Prostate gland (tissue), 2 donors: ENCODE measurements around the gene SEMA5A.

Experiments used
- POLR2A ChIP-seq: fragments of 450-650 bp; IDR thresholded peaks from one replicate; pipeline ENCODE4 v1.6.1; 2016; ENCODE audit warnings: antibody characterized with exemption, mild to moderate bottlenecking
- POLR2AphosphoS5 ChIP-seq: sonication (generic); formaldehyde crosslinking; IDR thresholded peaks from one replicate; pipeline ENCODE4 v1.6.1; 2017; ENCODE audit warnings: antibody characterized with exemption
- TF ChIP-seq, protein P1 (sequence below), 4 experiments: fragments of 200-600 bp in 2 of 4; fragments of 450-650 bp in 2 of 4; sonication (generic) in 2 of 4; IDR thresholded peaks; 1 replicate in 3 of 4; 2 replicates in 1 of 4; pipeline ENCODE4 v1.5.1; 2016 to 2019; ENCODE audit warnings: antibody characterized with exemption in 4 of 4, mild to moderate bottlenecking in 2 of 4, moderate library complexity in 2 of 4

DNA sequence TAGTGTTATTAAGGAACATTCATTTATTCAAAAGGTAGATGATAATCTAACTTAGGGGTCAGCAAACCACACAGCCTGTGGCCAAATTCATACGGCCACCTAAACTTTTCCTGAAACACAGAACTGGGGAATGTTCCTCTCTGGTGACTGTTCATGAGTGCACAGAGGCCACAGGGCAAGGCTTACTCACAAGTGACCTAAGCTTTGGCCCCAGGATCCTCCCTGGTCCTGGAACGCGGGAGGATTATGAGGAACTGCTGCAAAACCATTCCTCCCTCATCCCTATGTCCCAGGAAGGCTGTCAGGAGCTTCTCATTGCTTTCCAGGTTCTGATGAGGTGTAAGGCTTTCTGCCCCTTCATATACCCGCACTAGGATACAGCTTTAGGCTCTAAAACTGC, 397.6 kb downstream of the SEMA5A start:
- no peak for TF ChIP-seq POLR2A
- TF ChIP-seq, protein P1, sequence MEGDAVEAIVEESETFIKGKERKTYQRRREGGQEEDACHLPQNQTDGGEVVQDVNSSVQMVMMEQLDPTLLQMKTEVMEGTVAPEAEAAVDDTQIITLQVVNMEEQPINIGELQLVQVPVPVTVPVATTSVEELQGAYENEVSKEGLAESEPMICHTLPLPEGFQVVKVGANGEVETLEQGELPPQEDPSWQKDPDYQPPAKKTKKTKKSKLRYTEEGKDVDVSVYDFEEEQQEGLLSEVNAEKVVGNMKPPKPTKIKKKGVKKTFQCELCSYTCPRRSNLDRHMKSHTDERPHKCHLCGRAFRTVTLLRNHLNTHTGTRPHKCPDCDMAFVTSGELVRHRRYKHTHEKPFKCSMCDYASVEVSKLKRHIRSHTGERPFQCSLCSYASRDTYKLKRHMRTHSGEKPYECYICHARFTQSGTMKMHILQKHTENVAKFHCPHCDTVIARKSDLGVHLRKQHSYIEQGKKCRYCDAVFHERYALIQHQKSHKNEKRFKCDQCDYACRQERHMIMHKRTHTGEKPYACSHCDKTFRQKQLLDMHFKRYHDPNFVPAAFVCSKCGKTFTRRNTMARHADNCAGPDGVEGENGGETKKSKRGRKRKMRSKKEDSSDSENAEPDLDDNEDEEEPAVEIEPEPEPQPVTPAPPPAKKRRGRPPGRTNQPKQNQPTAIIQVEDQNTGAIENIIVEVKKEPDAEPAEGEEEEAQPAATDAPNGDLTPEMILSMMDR (IDR thresholded peaks at IDR 0.05), result no peak
- TF ChIP-seq POLR2AphosphoS5, result no peak
